Measurements from ENCODE around the gene ALLC. TPM values are rescaled to one million over a fixed set of nuclear protein-coding genes. Genes with fewer than 3 reads are reported as not detected.

The ALLC gene
- total RNA-seq, 1 experiment from 2014 or later, result not detected

DNA sequence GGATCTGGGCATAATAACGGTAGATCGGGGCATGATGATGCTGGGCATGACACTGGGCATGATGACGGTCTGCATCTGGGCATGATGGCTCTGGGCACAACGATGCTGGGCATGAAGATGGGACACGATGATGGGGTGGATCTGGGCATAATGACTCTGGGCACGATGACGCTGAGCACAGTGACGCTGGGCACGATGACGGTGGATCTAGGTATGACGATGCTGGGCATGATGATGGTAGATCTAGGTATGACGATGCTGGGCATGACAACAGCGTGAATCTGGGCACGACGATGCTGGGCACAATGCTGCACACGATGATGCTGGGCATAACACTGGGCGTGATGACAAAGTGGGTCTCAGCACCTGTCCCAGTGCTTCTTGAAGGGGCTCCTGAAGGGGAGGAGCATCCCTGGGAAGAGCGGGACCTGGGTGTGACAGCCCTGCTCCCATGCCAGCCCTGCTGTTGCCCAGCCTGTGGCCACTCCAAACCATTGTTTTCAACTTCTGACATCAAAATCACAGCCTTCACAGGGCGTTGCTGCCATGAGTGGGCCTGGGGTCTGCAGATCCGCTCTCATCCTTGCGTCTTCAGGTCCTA, 30.4 kb upstream of the ALLC start:
- ChIA-PET CTCF (no interaction called here), POLR2A (no interaction called here)
- TF ChIP-seq, protein P1, sequence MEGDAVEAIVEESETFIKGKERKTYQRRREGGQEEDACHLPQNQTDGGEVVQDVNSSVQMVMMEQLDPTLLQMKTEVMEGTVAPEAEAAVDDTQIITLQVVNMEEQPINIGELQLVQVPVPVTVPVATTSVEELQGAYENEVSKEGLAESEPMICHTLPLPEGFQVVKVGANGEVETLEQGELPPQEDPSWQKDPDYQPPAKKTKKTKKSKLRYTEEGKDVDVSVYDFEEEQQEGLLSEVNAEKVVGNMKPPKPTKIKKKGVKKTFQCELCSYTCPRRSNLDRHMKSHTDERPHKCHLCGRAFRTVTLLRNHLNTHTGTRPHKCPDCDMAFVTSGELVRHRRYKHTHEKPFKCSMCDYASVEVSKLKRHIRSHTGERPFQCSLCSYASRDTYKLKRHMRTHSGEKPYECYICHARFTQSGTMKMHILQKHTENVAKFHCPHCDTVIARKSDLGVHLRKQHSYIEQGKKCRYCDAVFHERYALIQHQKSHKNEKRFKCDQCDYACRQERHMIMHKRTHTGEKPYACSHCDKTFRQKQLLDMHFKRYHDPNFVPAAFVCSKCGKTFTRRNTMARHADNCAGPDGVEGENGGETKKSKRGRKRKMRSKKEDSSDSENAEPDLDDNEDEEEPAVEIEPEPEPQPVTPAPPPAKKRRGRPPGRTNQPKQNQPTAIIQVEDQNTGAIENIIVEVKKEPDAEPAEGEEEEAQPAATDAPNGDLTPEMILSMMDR (IDR thresholded peaks at IDR 0.05; ENCODE audit: insufficient read depth in 1 of 2, low read depth in 1 of 2, low read length in 1 of 2, severe bottlenecking in 1 of 2, unreplicated experiment in 1 of 2), result no peak
- Mint-ChIP-seq H3K27me3 (ENCODE audit: insufficient read depth, unreplicated experiment) (peaks cover 2% of the 10 kb centered on the region), H3K9me3 (ENCODE audit: unreplicated experiment) (peaks cover 7% of the 10 kb centered on the region), H3K27ac (ENCODE audit: unreplicated experiment) (no peak overlapping the region), H3K4me1 (ENCODE audit: low read depth, unreplicated experiment) (no peaks in the 10 kb centered on the region), H3K36me3 (ENCODE audit: insufficient read depth, unreplicated experiment) (no peaks in the 10 kb centered on the region), H3K4me3 (ENCODE audit: unreplicated experiment) (no peak overlapping the region)
- no TSS peak for BruUV-seq (replicated peaks)
- Histone ChIP-seq H3K27me3 (replicated peaks; ENCODE audit: control insufficient read depth, insufficient read depth, low read length) (no peaks in the 10 kb centered on the region; the same call in 1 of the 2 replicates), H3K4me1 (no peaks in the 10 kb centered on the region), H3K36me3 (ENCODE audit: control insufficient read depth, insufficient read depth, low read length) (no peaks in the 10 kb centered on the region), H3K4me3 (ENCODE audit: low read depth, low read length) (no peak overlapping the region), H3K9me3 (no peaks in the 10 kb centered on the region)
- DNase-seq, result peak in 1 of 2 experiments; percentile 17
- intact Hi-C loops (cut with micrococcal nuclease; ENCODE audit: unreplicated experiment), result no loop called here

DNA sequence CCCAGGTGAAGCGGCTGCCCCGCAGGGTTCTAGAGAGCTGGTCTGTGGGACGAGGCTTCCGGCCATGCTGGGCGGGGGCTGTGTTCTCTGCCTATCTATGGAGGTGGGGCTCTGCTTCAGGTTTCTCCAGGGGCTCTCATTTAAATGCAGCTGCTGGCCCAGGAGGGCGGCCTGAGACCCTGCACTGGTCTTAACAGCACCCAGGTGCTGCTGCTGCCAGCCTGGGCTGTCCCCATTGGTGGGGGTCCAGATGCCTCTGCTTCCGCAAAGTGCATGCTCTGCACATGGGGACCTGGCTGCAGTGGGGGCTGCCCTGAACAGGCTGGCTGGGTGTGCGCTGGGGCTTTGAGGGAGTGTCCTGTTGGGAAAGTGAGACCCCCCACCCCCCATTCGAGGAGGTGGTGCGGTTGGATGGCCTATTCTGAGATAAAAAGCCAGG, 29.7 kb upstream of the ALLC start:
- CTCF ChIA-PET, result interaction anchor here (0.5 to 1.2 kb wide), 2 partner anchors 14 to 24 kb away, joined by 5 to 6 read pairs; no protein-coding TSS in a partner anchor
- POLR2A ChIA-PET, result interaction anchor here (0.6 kb wide), 1 partner anchor 1296 kb away, joined by 3 read pairs; no protein-coding TSS in a partner anchor
- no peaks in the 10 kb centered on the region for H3K4me1 ChIP-seq
- no peak overlapping the region for H3K27ac Mint-ChIP-seq (ENCODE audit: unreplicated experiment)
- no peaks in the 10 kb centered on the region for H3K36me3 Mint-ChIP-seq (ENCODE audit: insufficient read depth, unreplicated experiment)
- no peaks in the 10 kb centered on the region for H3K9me3 ChIP-seq
- H3K4me3 ChIP-seq (ENCODE audit: low read depth, low read length), result no peak overlapping the region
- H3K27me3 ChIP-seq (replicated peaks; ENCODE audit: control insufficient read depth, insufficient read depth, low read length), result no peaks in the 10 kb centered on the region; the same call in 1 of the 2 replicates
- H3K36me3 ChIP-seq (ENCODE audit: control insufficient read depth, insufficient read depth, low read length), result no peaks in the 10 kb centered on the region
- intact Hi-C loops (cut with micrococcal nuclease; ENCODE audit: unreplicated experiment), result no loop called here
- H3K4me3 Mint-ChIP-seq (ENCODE audit: unreplicated experiment), result no peak overlapping the region
- peaks cover 7% of the 10 kb centered on the region for H3K9me3 Mint-ChIP-seq (ENCODE audit: unreplicated experiment)
- peaks cover 2% of the 10 kb centered on the region for H3K27me3 Mint-ChIP-seq (ENCODE audit: insufficient read depth, unreplicated experiment)
- no TSS peak for BruUV-seq (replicated peaks)
- DNase-seq, result peak in 1 of 2 experiments; percentile 27
- TF ChIP-seq, protein P1 (IDR thresholded peaks at IDR 0.05; ENCODE audit: insufficient read depth in 1 of 2, low read depth in 1 of 2, low read length in 1 of 2, severe bottlenecking in 1 of 2, unreplicated experiment in 1 of 2), result no peak
- H3K4me1 Mint-ChIP-seq (ENCODE audit: low read depth, unreplicated experiment), result no peaks in the 10 kb centered on the region

DNA sequence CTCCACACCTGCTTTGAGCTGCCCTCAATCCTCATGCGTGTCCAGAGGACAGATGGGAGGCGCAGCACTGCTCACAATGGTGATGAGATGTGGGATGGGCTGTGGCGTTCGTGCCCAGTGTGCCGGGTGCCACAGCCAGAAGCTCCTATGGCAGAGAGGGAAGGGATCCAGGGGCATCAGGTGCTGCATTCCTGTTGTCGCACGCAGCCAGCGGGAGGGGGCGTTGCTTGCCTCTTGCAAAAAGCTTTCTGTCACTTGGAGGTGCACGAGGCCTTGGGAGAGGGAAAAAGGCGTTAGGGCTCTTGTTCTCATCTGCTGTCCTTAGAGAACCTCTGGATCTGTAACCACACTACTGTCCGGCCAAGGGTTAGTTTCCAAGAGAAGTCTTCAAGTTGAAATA, 29.2 kb upstream of the ALLC start:
- peak; percentile 47 to 60 for DNase-seq
- Mint-ChIP-seq H3K36me3 (ENCODE audit: insufficient read depth, unreplicated experiment) (no peaks in the 10 kb centered on the region), H3K4me3 (ENCODE audit: unreplicated experiment) (no peak overlapping the region), H3K27ac (ENCODE audit: unreplicated experiment) (no peak overlapping the region), H3K4me1 (ENCODE audit: low read depth, unreplicated experiment) (no peaks in the 10 kb centered on the region), H3K27me3 (ENCODE audit: insufficient read depth, unreplicated experiment) (no peaks in the 10 kb centered on the region), H3K9me3 (ENCODE audit: unreplicated experiment) (peaks cover 2% of the 10 kb centered on the region)
- H3K4me1 ChIP-seq, result no peaks in the 10 kb centered on the region
- H3K4me3 ChIP-seq (ENCODE audit: low read depth, low read length), result no peak overlapping the region
- H3K27me3 ChIP-seq (replicated peaks; ENCODE audit: control insufficient read depth, insufficient read depth, low read length), result no peaks in the 10 kb centered on the region; the same call in 1 of the 2 replicates
- no TSS peak for BruUV-seq (replicated peaks)
- H3K9me3 ChIP-seq, result no peaks in the 10 kb centered on the region
- intact Hi-C loops (cut with micrococcal nuclease; ENCODE audit: unreplicated experiment), result loop anchor here (1.0 kb wide), 1 partner anchor 22 kb away; no protein-coding TSS in a partner anchor
- TF ChIP-seq, protein P1 (IDR thresholded peaks at IDR 0.05; ENCODE audit: insufficient read depth in 1 of 2, low read depth in 1 of 2, low read length in 1 of 2, severe bottlenecking in 1 of 2, unreplicated experiment in 1 of 2), result peak; percentile 25 to 51
- no peaks in the 10 kb centered on the region for H3K36me3 ChIP-seq (ENCODE audit: control insufficient read depth, insufficient read depth, low read length)
- ChIA-PET CTCF (interaction anchor here (0.5 to 1.2 kb wide), 3 partner anchors 13 to 23 kb away, joined by 3 to 6 read pairs (median 5); no protein-coding TSS in a partner anchor), POLR2A (interaction anchor here (0.9 kb wide), 1 partner anchor 53 kb away, joined by 3 read pairs; no protein-coding TSS in a partner anchor)

Measured in Caco-2 (cell line).